Measurements from ENCODE around the gene CENATAC.
A peak's percentile ranks its signal among the peaks of the same experiment; 100 is the strongest.
"Not testable (repeated sequence)": the region's sequence is repeated elsewhere in the genome, so short reads cannot be mapped to it uniquely, and the experiment has no call there.

Gene CENATAC

GRCh38 chr11:118997627-118998387, at the start of gene CENATAC:
TSS of gene CENATAC (plus strand) at chr11:118998138. CDS start at chr11:118998198, 60 bp downstream.
- H3K27me3 Mint-ChIP-seq (ENCODE audit: low read depth), result no peaks in the 10 kb centered on the region
- TF ChIP-seq CTCF (IDR thresholded peaks at IDR 0.05; ENCODE audit: unreplicated experiment in 3 of 3), result peak in 1 of 3 experiments; percentile 13
- H3K36me3 Mint-ChIP-seq (ENCODE audit: low read depth), result peaks cover 23% of the 10 kb centered on the region
- H3K9me3 Mint-ChIP-seq, result no peaks in the 10 kb centered on the region
- H3K4me1 Mint-ChIP-seq, result peaks cover 23% of the 10 kb centered on the region
- peak within 1 kb of the TSS; percentile 73 to 79 (median 78) for H3K27ac Mint-ChIP-seq
- H3K4me3 Mint-ChIP-seq, result peak within 1 kb of the TSS; percentile 89 to 99 (median 94)

- Mint-ChIP-seq H3K27ac (no peak overlapping the region), H3K9me3 (no peaks in the 10 kb centered on the region), H3K27me3 (ENCODE audit: low read depth) (peaks cover 41% of the 10 kb centered on the region), H3K4me3 (no peak overlapping the region), H3K36me3 (ENCODE audit: low read depth) (no peaks in the 10 kb centered on the region), H3K4me1 (no peaks in the 10 kb centered on the region)
- TF ChIP-seq CTCF (IDR thresholded peaks at IDR 0.05; ENCODE audit: unreplicated experiment in 3 of 3), result no peak
Measured at GRCh38 chr11:118953265-118953664, 44.7 kb upstream of the CENATAC start.

- H3K27me3 Mint-ChIP-seq (ENCODE audit: low read depth), result peaks cover 39% of the 10 kb centered on the region
- not testable (repeated sequence) for H3K27ac Mint-ChIP-seq; H3K36me3 Mint-ChIP-seq (ENCODE audit: low read depth); H3K9me3 Mint-ChIP-seq; H3K4me3 Mint-ChIP-seq; H3K4me1 Mint-ChIP-seq
Measured at GRCh38 chr11:118953976-118954375, 44.0 kb upstream of the CENATAC start.

GRCh38 chr11:118956094-118956846, 41.7 kb upstream of the CENATAC start, which contains the start of gene UPK2:
TSS of gene UPK2 (plus strand) at chr11:118956298. CDS start at chr11:118956351, 53 bp downstream.
- H3K4me3 Mint-ChIP-seq, result no peak within 1 kb of the TSS
- H3K36me3 Mint-ChIP-seq (ENCODE audit: low read depth), result no peaks in the 10 kb centered on the region
- H3K27me3 Mint-ChIP-seq (ENCODE audit: low read depth), result peaks cover 43% of the 10 kb centered on the region
- H3K27ac Mint-ChIP-seq, result peak within 1 kb of the TSS in 1 of 3 experiments; percentile 76
- no peaks in the 10 kb centered on the region for H3K4me1 Mint-ChIP-seq
- H3K9me3 Mint-ChIP-seq, result no peaks in the 10 kb centered on the region
- TF ChIP-seq CTCF (IDR thresholded peaks at IDR 0.05; ENCODE audit: unreplicated experiment in 3 of 3), result peak; percentile 90 to 94 (median 91)

- peaks cover 38% of the 10 kb centered on the region for H3K27me3 Mint-ChIP-seq (ENCODE audit: low read depth)
- no peaks in the 10 kb centered on the region for H3K9me3 Mint-ChIP-seq
- TF ChIP-seq CTCF (IDR thresholded peaks at IDR 0.05; ENCODE audit: unreplicated experiment in 3 of 3), result peak in 1 of 3 experiments; percentile 40
- H3K4me3 Mint-ChIP-seq, result no peak overlapping the region
- no peaks in the 10 kb centered on the region for H3K4me1 Mint-ChIP-seq
- H3K36me3 Mint-ChIP-seq (ENCODE audit: low read depth), result no peaks in the 10 kb centered on the region
- no peak overlapping the region for H3K27ac Mint-ChIP-seq
Measured at GRCh38 chr11:118956847-118957469, 41.0 kb upstream of the CENATAC start.

- Mint-ChIP-seq H3K9me3 (no peaks in the 10 kb centered on the region), H3K4me3 (no peak overlapping the region), H3K27ac (no peak overlapping the region), H3K4me1 (no peaks in the 10 kb centered on the region), H3K36me3 (ENCODE audit: low read depth) (no peaks in the 10 kb centered on the region), H3K27me3 (ENCODE audit: low read depth) (peaks cover 35% of the 10 kb centered on the region)
- no peak for TF ChIP-seq CTCF (IDR thresholded peaks at IDR 0.05; ENCODE audit: unreplicated experiment in 3 of 3)
Measured at GRCh38 chr11:118957549-118957948, 40.4 kb upstream of the CENATAC start.

Measured in nephron (organoid).